OCI-LY1 (cell line): ENCODE measurements around the gene ZFYVE28.

ENCODE experiments used
- H2AFZ ChIP-seq: fragments of 200-600 bp; sonication (generic), shearing (Covaris generic); 2 replicates; pipeline ENCODE4 v1.6.0; 2014; ENCODE audit warnings: antibody characterized with exemption, mild to moderate bottlenecking, low read length
- H3F3A ChIP-seq: fragments of 200-600 bp; sonication (generic), shearing (Covaris generic); 2 replicates; pipeline ENCODE4 v1.6.0; 2014; ENCODE audit warnings: mild to moderate bottlenecking, antibody characterized with exemption, low read length, moderate library complexity; ENCODE audit not compliant: insufficient read depth
- H3K27ac ChIP-seq: fragments of 200-600 bp; sonication (generic); 2 replicates; pipeline ENCODE4 v1.5.1; 2014; ENCODE audit warnings: low read length, mixed run types, mild to moderate bottlenecking, low read depth; ENCODE audit not compliant: poor library complexity, severe bottlenecking
- H3K27me3 ChIP-seq: fragments of 200-600 bp; sonication (generic); 2 replicates; pipeline ENCODE4 v1.6.0; 2014; ENCODE audit warnings: antibody characterized with exemption, mild to moderate bottlenecking, low read length, moderate library complexity; ENCODE audit not compliant: insufficient read depth
- H3K36me3 ChIP-seq: fragments of 200-600 bp; sonication (generic); 2 replicates; pipeline ENCODE4 v1.6.1; 2014; ENCODE audit warnings: mild to moderate bottlenecking, antibody characterized with exemption, low read length, moderate library complexity, mixed read lengths; ENCODE audit not compliant: insufficient read depth
- H3K4me1 ChIP-seq: fragments of 200-600 bp; sonication (generic); 2 replicates; pipeline ENCODE4 v1.5.1; 2014; ENCODE audit warnings: mild to moderate bottlenecking, low read length, moderate library complexity; ENCODE audit not compliant: insufficient read depth, severe bottlenecking
- H3K4me2 ChIP-seq: fragments of 200-600 bp; sonication (generic), shearing (Covaris generic); 2 replicates; pipeline ENCODE4 v1.6.1; 2014; ENCODE audit warnings: low read length
- H3K4me3 ChIP-seq: fragments of 200-600 bp; sonication (generic); 2 replicates; pipeline ENCODE4 v1.5.1; 2014; ENCODE audit warnings: low read length, low read depth, mild to moderate bottlenecking, mixed read lengths; ENCODE audit not compliant: poor library complexity, severe bottlenecking
- H3K79me2 ChIP-seq: fragments of 200-600 bp; shearing (Covaris generic); 2 replicates; pipeline ENCODE4 v1.6.1; 2016; ENCODE audit warnings: mixed run types, low read length, mixed read lengths; ENCODE audit not compliant: insufficient read depth
- H3K9ac ChIP-seq: fragments of 200-600 bp; sonication (generic), shearing (Covaris generic); 2 replicates; pipeline ENCODE4 v1.6.1; 2014; ENCODE audit warnings: mild to moderate bottlenecking, low read length, mixed read lengths
- H3K9me2 ChIP-seq: fragments of 200-600 bp; sonication (generic), shearing (Covaris generic); 2 replicates; pipeline ENCODE4 v1.6.1; 2014; ENCODE audit warnings: low read depth, mild to moderate bottlenecking, low read length, mixed read lengths
- H3K9me3 ChIP-seq: fragments of 200-600 bp; shearing (Covaris generic); 2 replicates; pipeline ENCODE4 v1.6.1; 2014; ENCODE audit warnings: low read length, mixed read lengths
- H4K20me1 ChIP-seq: fragments of 200-600 bp; sonication (generic), shearing (Covaris generic); 2 replicates; pipeline ENCODE4 v1.6.0; 2016; ENCODE audit warnings: mild to moderate bottlenecking, low read length; ENCODE audit not compliant: insufficient read depth
- EZH2 ChIP-seq: fragments of 200-600 bp; sonication (generic), shearing (Covaris generic); IDR thresholded peaks from 2 replicates; pipeline ENCODE4 v1.8.0; 2017; ENCODE audit warnings: borderline replicate concordance, mixed run types, mild to moderate bottlenecking, antibody characterized with exemption, low read length, moderate library complexity, mixed read lengths
- TF ChIP-seq, protein P1 (sequence below): fragments of 200-600 bp; sonication (generic), shearing (Covaris generic); IDR thresholded peaks from 2 replicates; pipeline ENCODE4 v1.5.1; 2017; ENCODE audit warnings: mild to moderate bottlenecking, antibody characterized with exemption, low read length, moderate library complexity, mixed read lengths

Gene ZFYVE28

DNA sequence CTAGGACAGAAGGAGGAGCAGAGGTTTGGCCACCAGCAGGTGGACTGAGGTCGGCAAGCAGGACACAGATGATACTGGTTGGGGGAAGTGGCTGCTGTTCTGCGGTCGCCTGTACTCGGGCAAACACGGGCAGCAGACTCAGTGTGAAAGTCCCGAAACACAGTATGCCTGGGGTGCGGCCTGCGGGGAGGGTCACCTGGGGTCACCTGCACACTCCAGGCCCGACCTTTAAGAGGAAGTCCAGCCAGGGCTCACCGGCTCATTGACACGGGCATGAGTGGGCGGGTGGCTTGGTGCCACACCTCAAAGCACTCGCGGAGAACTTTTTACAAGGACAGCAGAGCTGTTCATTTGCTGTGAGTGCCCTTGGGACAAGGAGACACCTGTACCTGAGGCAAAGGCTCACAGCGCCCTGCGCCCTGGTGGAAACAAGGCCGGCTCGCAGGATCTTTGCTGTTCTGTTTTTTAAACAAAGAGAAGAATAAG is 85.0 kb downstream of the ZFYVE28 start:
- Histone ChIP-seq H3K9ac (no peak overlapping the region), H3K9me3 (no peaks in the 10 kb centered on the region), H3K36me3 (no peaks in the 10 kb centered on the region), H2AFZ (no peak overlapping the region), H3F3A (no peaks in the 10 kb centered on the region), H3K27ac (no peak overlapping the region), H3K4me3 (no peak overlapping the region), H3K4me1 (no peaks in the 10 kb centered on the region), H3K9me2 (no peaks in the 10 kb centered on the region), H3K27me3 (no peaks in the 10 kb centered on the region), H4K20me1 (no peaks in the 10 kb centered on the region), H3K79me2 (no peaks in the 10 kb centered on the region), H3K4me2 (no peak overlapping the region)
- TF ChIP-seq, protein P1, sequence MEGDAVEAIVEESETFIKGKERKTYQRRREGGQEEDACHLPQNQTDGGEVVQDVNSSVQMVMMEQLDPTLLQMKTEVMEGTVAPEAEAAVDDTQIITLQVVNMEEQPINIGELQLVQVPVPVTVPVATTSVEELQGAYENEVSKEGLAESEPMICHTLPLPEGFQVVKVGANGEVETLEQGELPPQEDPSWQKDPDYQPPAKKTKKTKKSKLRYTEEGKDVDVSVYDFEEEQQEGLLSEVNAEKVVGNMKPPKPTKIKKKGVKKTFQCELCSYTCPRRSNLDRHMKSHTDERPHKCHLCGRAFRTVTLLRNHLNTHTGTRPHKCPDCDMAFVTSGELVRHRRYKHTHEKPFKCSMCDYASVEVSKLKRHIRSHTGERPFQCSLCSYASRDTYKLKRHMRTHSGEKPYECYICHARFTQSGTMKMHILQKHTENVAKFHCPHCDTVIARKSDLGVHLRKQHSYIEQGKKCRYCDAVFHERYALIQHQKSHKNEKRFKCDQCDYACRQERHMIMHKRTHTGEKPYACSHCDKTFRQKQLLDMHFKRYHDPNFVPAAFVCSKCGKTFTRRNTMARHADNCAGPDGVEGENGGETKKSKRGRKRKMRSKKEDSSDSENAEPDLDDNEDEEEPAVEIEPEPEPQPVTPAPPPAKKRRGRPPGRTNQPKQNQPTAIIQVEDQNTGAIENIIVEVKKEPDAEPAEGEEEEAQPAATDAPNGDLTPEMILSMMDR = no peak
- TF ChIP-seq EZH2 = no peak

DNA sequence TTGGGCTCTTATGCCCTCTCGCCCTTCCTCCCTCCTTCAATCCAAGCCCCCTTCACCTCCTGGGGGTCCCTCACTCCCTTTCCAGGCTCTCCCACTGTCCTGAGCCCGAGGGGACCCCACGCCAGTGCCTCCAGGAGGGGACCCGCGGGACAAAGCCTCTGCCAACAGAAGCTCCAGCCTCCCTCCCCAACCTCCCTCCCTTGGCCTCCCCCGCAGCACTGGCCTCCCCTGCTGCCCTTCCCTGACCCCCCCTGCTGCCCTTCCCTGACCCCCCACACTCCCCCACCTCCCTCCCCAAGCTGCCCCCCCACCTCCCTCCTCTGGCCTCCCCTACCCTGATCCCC is 85.5 kb downstream of the ZFYVE28 start:
- H3K9ac ChIP-seq = no peak overlapping the region
- H3K27ac ChIP-seq = no peak overlapping the region
- H3F3A ChIP-seq = no peaks in the 10 kb centered on the region
- no peaks in the 10 kb centered on the region for H3K36me3 ChIP-seq
- H3K4me3 ChIP-seq = no peak overlapping the region
- H3K79me2 ChIP-seq = no peaks in the 10 kb centered on the region
- H3K27me3 ChIP-seq = no peaks in the 10 kb centered on the region
- H2AFZ ChIP-seq = no peak overlapping the region
- H3K9me3 ChIP-seq = no peaks in the 10 kb centered on the region
- H3K4me1 ChIP-seq = no peaks in the 10 kb centered on the region
- no peaks in the 10 kb centered on the region for H4K20me1 ChIP-seq
- H3K4me2 ChIP-seq = no peak overlapping the region
- no peaks in the 10 kb centered on the region for H3K9me2 ChIP-seq
- TF ChIP-seq, protein P1 = no peak
- TF ChIP-seq EZH2 = no peak

DNA sequence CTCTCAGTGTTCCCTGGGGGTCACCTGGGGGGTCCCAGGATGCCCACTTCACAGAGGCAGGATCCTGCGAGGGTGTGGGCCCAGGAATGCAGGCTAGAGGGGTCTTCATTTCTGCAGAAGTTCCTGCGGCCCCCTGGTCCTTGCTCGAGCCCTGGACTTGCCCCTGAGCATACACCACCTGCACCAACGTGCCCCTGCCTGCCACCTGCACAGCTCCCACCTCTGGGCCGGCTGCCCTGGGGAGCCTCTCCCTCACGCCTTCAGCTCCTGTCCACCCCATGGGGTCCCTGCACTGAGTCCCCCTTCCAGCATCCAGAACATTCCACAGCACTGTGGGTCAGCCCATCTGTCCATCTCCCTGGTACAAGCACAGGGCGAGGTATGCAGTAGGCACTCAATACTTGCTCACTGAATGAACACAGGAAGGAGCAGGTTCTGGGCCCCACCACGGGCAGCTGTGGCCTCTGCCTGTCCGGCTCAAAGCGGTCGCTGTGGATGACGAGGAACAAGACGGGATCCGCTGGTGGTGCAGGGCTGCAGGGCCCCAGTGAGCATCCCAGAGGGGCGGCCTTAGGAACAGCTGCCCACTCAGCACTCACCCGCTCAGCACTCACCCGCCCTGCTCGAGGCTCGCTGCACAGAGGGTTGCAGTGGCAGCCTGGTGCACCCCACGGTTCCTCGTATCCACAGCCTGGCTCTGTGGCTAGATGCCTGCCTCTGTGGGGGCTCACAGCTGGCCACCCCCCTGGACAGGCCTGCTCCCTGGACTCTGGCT is 86.1 kb downstream of the ZFYVE28 start:
- Histone ChIP-seq H3K4me3 (no peak overlapping the region), H3K79me2 (no peaks in the 10 kb centered on the region), H3K9me3 (no peaks in the 10 kb centered on the region), H3K4me1 (no peaks in the 10 kb centered on the region), H3K27me3 (no peaks in the 10 kb centered on the region), H3K9me2 (no peaks in the 10 kb centered on the region), H3K27ac (no peak overlapping the region), H2AFZ (no peak overlapping the region), H3K36me3 (no peaks in the 10 kb centered on the region), H4K20me1 (no peaks in the 10 kb centered on the region), H3F3A (no peaks in the 10 kb centered on the region), H3K9ac (no peak overlapping the region), H3K4me2 (no peak overlapping the region)
- no peak for TF ChIP-seq EZH2
- TF ChIP-seq, protein P1 = no peak
